Brain microvascular endothelial cell (primary cell): ENCODE data around the gene NGB.

Source experiments
- DNase-seq: peaks from one replicate; pipeline ENCODE4 v3.0.0-alpha.2; 2020
- H3K27ac ChIP-seq: fragments of 250-450 bp; sonication (Bioruptor Pico); 2 replicates; pipeline ENCODE4 v1.5.1; 2020; ENCODE audit warnings: mild to moderate bottlenecking, moderate library complexity
- H3K27me3 ChIP-seq: fragments of 250-450 bp; sonication (Bioruptor Pico); replicated peaks from 2 replicates; pipeline ENCODE4 v1.5.1; 2020; ENCODE audit warnings: mild to moderate bottlenecking
- H3K36me3 ChIP-seq: fragments of 250-450 bp; sonication (Bioruptor Pico); replicated peaks from 2 replicates; pipeline ENCODE4 v1.5.1; 2020; ENCODE audit warnings: mild to moderate bottlenecking
- H3K4me3 ChIP-seq: 2 replicates; pipeline ENCODE4 v1.5.1; 2011; ENCODE audit warnings: low read depth, mild to moderate bottlenecking, control low read depth, low read length, moderate library complexity
- in situ Hi-C: cut with HindIII; loops from 2 replicates; pipeline ENCODE4 v1.10.0; 2017; ENCODE audit warnings: low sequenced_read_pairs, low pct_ligation_motif_present
- TF ChIP-seq, protein P1 (sequence below): IDR thresholded peaks from 2 replicates; pipeline ENCODE4 v1.5.1; 2011; ENCODE audit warnings: low read depth, mild to moderate bottlenecking, moderate library complexity, low read length, control low read depth, inconsistent platforms; ENCODE audit errors: missing control alignments

The NGB gene

GRCh38 chr14:77241955-77242354 is 29.1 kb downstream of the NGB start:
- in situ Hi-C loops: no loop called here

GRCh38 chr14:77240336-77240915 is 30.6 kb downstream of the NGB start:
- in situ Hi-C loops: no loop called here
- TF ChIP-seq, protein P1, sequence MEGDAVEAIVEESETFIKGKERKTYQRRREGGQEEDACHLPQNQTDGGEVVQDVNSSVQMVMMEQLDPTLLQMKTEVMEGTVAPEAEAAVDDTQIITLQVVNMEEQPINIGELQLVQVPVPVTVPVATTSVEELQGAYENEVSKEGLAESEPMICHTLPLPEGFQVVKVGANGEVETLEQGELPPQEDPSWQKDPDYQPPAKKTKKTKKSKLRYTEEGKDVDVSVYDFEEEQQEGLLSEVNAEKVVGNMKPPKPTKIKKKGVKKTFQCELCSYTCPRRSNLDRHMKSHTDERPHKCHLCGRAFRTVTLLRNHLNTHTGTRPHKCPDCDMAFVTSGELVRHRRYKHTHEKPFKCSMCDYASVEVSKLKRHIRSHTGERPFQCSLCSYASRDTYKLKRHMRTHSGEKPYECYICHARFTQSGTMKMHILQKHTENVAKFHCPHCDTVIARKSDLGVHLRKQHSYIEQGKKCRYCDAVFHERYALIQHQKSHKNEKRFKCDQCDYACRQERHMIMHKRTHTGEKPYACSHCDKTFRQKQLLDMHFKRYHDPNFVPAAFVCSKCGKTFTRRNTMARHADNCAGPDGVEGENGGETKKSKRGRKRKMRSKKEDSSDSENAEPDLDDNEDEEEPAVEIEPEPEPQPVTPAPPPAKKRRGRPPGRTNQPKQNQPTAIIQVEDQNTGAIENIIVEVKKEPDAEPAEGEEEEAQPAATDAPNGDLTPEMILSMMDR: no peak
- no peak for DNase-seq
- H3K4me3 ChIP-seq: no peak overlapping the region
- no peak overlapping the region for H3K27ac ChIP-seq
- no peaks in the 10 kb centered on the region for H3K36me3 ChIP-seq
- H3K27me3 ChIP-seq: no peaks in the 10 kb centered on the region

More at GRCh38 chr14:77241955-77242354, 29.1 kb downstream of the NGB start:
- no peak overlapping the region for H3K4me3 ChIP-seq
- H3K27me3 ChIP-seq: no peaks in the 10 kb centered on the region
- TF ChIP-seq, protein P1: no peak
- no peak for DNase-seq
- H3K36me3 ChIP-seq: no peaks in the 10 kb centered on the region
- no peak overlapping the region for H3K27ac ChIP-seq

DNA sequence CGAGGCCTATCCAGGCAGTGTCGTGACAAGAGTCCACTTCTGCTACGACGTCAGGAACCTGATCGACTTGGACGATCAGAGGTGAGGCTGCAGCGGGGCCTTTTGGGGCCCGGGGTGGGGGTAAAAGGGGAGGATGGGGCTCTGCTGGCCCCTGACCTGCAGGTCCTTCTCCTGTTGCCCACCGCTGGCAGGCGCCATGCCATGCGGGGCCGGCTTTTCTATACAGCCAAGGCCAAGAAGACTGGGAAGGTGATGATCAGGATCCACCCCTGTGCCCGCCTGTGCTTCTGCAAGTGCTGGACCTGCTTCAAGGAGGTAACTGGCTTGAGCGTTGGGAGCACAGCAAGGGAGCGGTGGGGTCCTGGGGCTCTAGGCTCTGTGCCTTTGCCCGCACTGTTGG is 31.6 kb downstream of the NGB start:
- Histone ChIP-seq H3K4me3 (no peak overlapping the region), H3K36me3 (no peaks in the 10 kb centered on the region), H3K27me3 (no peaks in the 10 kb centered on the region), H3K27ac (no peak overlapping the region)
- TF ChIP-seq, protein P1: no peak
- in situ Hi-C loops: no loop called here
- DNase-seq: no peak

DNA sequence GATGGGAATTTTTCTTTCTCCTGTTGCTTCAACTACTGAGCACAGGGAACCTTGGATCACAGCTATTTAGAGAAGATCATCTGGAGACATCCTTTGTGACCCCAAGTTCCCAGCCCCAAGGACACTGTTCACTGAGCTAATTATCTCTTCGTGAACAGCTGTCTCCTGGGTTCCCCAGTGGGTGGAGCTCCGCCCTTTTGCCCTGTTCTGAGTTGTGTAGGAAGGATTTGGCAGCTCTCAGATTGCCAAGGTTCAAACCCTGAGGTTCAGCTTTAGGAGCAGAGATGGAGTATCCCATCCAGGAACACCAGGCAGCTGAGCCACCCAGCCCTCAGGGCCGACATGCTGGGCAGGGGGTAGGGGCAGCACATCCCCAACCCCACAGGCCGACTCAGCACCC is 32.0 kb downstream of the NGB start:
- TF ChIP-seq, protein P1: no peak
- in situ Hi-C loops: no loop called here
- H3K36me3 ChIP-seq: no peaks in the 10 kb centered on the region
- no peak for DNase-seq
- H3K27me3 ChIP-seq: no peaks in the 10 kb centered on the region
- no peak overlapping the region for H3K27ac ChIP-seq
- H3K4me3 ChIP-seq: no peak overlapping the region

DNA sequence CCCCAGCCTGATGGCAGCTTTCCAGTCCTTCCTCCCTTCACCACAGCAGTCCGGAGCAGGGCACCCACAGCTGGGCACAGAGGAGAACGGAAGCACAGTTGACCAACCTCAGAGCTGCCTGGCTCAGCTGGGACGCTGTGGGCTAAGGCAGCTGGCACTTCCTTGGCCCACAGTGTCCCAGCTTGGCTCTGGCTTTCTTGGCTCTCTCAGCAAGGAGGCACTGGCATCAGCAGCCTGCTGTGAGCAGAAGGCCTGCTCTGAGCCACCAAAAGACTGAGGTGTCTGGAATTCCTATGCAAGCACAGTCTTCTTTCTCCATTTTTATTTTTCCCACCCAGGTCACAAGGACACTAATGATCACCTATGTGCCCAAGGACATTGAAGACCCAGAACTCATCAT is 32.6 kb downstream of the NGB start:
- Histone ChIP-seq H3K4me3 (no peak overlapping the region), H3K27me3 (no peaks in the 10 kb centered on the region), H3K27ac (no peak overlapping the region), H3K36me3 (no peaks in the 10 kb centered on the region)
- no peak for DNase-seq
- in situ Hi-C loops: no loop called here
- TF ChIP-seq, protein P1: no peak

- no peak overlapping the region for H3K4me3 ChIP-seq
- no peak overlapping the region for H3K27ac ChIP-seq
- no peak for DNase-seq
- no peaks in the 10 kb centered on the region for H3K27me3 ChIP-seq
- H3K36me3 ChIP-seq: no peaks in the 10 kb centered on the region
- in situ Hi-C loops: no loop called here
- TF ChIP-seq, protein P1: no peak
These were observed 34.2 kb downstream of the NGB start for GRCh38 chr14:77236814-77237213.
